Stomach (tissue), 9 donors: ENCODE measurements around the gene COTL1. TPM values are rescaled to one million over a fixed set of nuclear protein-coding genes. Genes with fewer than 3 reads are reported as not detected.

Source experiments
- DNase-seq, 2 donors: peaks; one replicate each; pipeline versions ENCODE4 v3.0.0 to v3.0.0-alpha.2; 2013 to 2019
- H3K27ac ChIP-seq, 5 donors: fragments of 200-600 bp in 4 of 5; sonication (generic) in 4 of 5; one replicate each; pipeline ENCODE4 v1.5.1; 2013 to 2019; ENCODE audit warnings: mild to moderate bottlenecking in 1 of 5, moderate library complexity in 1 of 5
- H3K27me3 ChIP-seq, 3 donors: fragments of 200-600 bp; sonication (generic); one replicate each; pipeline ENCODE4 v1.5.1; 2017 to 2019; ENCODE audit warnings: mixed run types in 1 of 3
- H3K36me3 ChIP-seq, 4 donors: fragments of 200-600 bp; sonication (generic); 1 replicate in 3 of 4; 2 replicates in 1 of 4; pipeline ENCODE4 v1.5.1; 2016 to 2019
- H3K4me1 ChIP-seq, 4 donors: fragments of 200-600 bp; sonication (generic); one replicate each; pipeline ENCODE4 v1.5.1; 2016 to 2019
- H3K4me3 ChIP-seq, 4 donors: fragments of 200-600 bp; sonication (generic) in 3 of 4; one replicate each; pipeline ENCODE4 v1.5.1; 2016 to 2019; ENCODE audit warnings: mild to moderate bottlenecking in 1 of 4
- H3K9me3 ChIP-seq, 4 donors: fragments of 200-600 bp; sonication (generic); one replicate each; pipeline ENCODE4 v1.5.1; 2016 to 2019
- CTCF ChIP-seq, 7 experiments: fragments of 450-650 bp in 4 of 7; fragments of 200-600 bp in 3 of 7; sonication (generic) in 3 of 7; IDR thresholded peaks; one replicate each; pipeline ENCODE4 v1.5.1; 2016 to 2019; ENCODE audit warnings: antibody characterized with exemption in 7 of 7, control low read depth in 2 of 7, mild to moderate bottlenecking in 1 of 7
- EP300 ChIP-seq: sonication (generic); formaldehyde crosslinking; IDR thresholded peaks from one replicate; pipeline ENCODE4 v1.6.1; 2017; ENCODE audit warnings: antibody characterized with exemption
- POLR2A ChIP-seq, 4 donors: fragments of 450-650 bp; IDR thresholded peaks; one replicate each; pipeline ENCODE4 v1.6.1; 2016; ENCODE audit warnings: antibody characterized with exemption in 4 of 4, control low read depth in 2 of 4, mild to moderate bottlenecking in 1 of 4, moderate library complexity in 1 of 4
- POLR2AphosphoS5 ChIP-seq, 3 donors: sonication (generic); formaldehyde crosslinking; IDR thresholded peaks; one replicate each; pipeline ENCODE4 v1.6.1; 2016; ENCODE audit warnings: antibody characterized with exemption in 3 of 3
- WGBS, 5 donors: extraction: QIAGEN DNeasy Blood & Tissue Kit in 3 of 5; methylation state at CpG; one replicate each; pipeline versions ENCODE4 v1.1.5 to v1.1.7; 2013 to 2018; 5-methylcytosine and 5-hydroxymethylcytosine counted together
- intact Hi-C: fragments of 100-400 bp; cut with DNase I; formaldehyde crosslinking; loops from one replicate; pipeline ENCODE4 v1.15.1; 2023; ENCODE audit warnings: low total_unique reads
- polyA plus RNA-seq, 3 donors: library from polyadenylated mRNA; stranded (reverse); fragments of 200-250 nt; gene quantifications; one replicate each; pipeline ENCODE4 v1.2.3, GENCODE V29; 2013
- total RNA-seq, 5 donors: library from RNA; depleted of rRNA; stranded (reverse); fragments of >200 nt; gene quantifications; one replicate each; pipeline versions ENCODE4 v1.1.0 to v1.2.3, GENCODE V29; 2014 to 2016
- donor health status: healthy with polysubstance abuse.
- donor health status: Bipolar disorder and iron deficiency.
- donor health status: healthy.

The COTL1 gene
- total and polyA plus RNA-seq, 8 donors, result 40.3 to 187 (median 177) TPM

GRCh38 chr16:84547546-84548061 lies 70.3 kb downstream of the COTL1 start:
- Histone ChIP-seq H3K27ac (no peak overlapping the region), H3K4me1 (no peaks in the 10 kb centered on the region), H3K4me3 (no peak overlapping the region), H3K27me3 (peaks cover 0 to 7% (median 0%) of the 10 kb centered on the region in 3 donors), H3K36me3 (no peaks in the 10 kb centered on the region), H3K9me3 (no peaks in the 10 kb centered on the region)
- WGBS, 5 donors, result 80 to 89% (median 81%) methylated on average over 12 of the region's 12 CpGs
- intact Hi-C loops, result no loop called here
- no peak for DNase-seq
- TF ChIP-seq POLR2AphosphoS5 (IDR thresholded peaks at IDR 0.05) (no peak), CTCF (IDR thresholded peaks at IDR 0.05) (no peak), EP300 (no peak), POLR2A (IDR thresholded peaks at IDR 0.05) (no peak)

GRCh38 chr16:84546669-84547545 lies 71.0 kb downstream of the COTL1 start:
- no peak overlapping the region for H3K27ac ChIP-seq
- no peaks in the 10 kb centered on the region for H3K36me3 ChIP-seq
- H3K4me3 ChIP-seq, result no peak overlapping the region
- no peaks in the 10 kb centered on the region for H3K4me1 ChIP-seq
- no peak for TF ChIP-seq CTCF (IDR thresholded peaks at IDR 0.05)
- TF ChIP-seq EP300, result no peak
- TF ChIP-seq POLR2A (IDR thresholded peaks at IDR 0.05), result no peak
- no peak for TF ChIP-seq POLR2AphosphoS5 (IDR thresholded peaks at IDR 0.05)
- DNase-seq, result no peak
- no peaks in the 10 kb centered on the region for H3K9me3 ChIP-seq
- intact Hi-C loops, result no loop called here
- peaks cover 0 to 7% (median 0%) of the 10 kb centered on the region in 3 donors for H3K27me3 ChIP-seq
- WGBS, 5 donors, result 79 to 87% (median 86%) methylated on average over 22 of the region's 22 CpGs

- H3K4me3 ChIP-seq, result no peak overlapping the region
- no peaks in the 10 kb centered on the region for H3K4me1 ChIP-seq
- H3K27me3 ChIP-seq, result peaks cover 0 to 7% (median 0%) of the 10 kb centered on the region in 3 donors
- intact Hi-C loops, result no loop called here
- DNase-seq, result no peak
- H3K27ac ChIP-seq, result no peak overlapping the region
- TF ChIP-seq CTCF (IDR thresholded peaks at IDR 0.05), result no peak
- no peak for TF ChIP-seq POLR2A (IDR thresholded peaks at IDR 0.05)
- TF ChIP-seq EP300, result no peak
- no peak for TF ChIP-seq POLR2AphosphoS5 (IDR thresholded peaks at IDR 0.05)
- no peaks in the 10 kb centered on the region for H3K36me3 ChIP-seq
- no peaks in the 10 kb centered on the region for H3K9me3 ChIP-seq
- WGBS, 5 donors, result 75 to 86% (median 82%) methylated on average over 12 of the region's 12 CpGs
Observed at GRCh38 chr16:84545114-84545737, 72.7 kb downstream of the COTL1 start.

- intact Hi-C loops, result no loop called here
- TF ChIP-seq POLR2A (IDR thresholded peaks at IDR 0.05) (no peak), POLR2AphosphoS5 (IDR thresholded peaks at IDR 0.05) (no peak), EP300 (no peak), CTCF (IDR thresholded peaks at IDR 0.05) (no peak)
- whole genome bisulfite sequencing, 5 donors, result 66 to 84% (median 73%) methylated on average over 25 of the region's 25 CpGs
- no peak for DNase-seq
- no peaks in the 10 kb centered on the region for H3K9me3 ChIP-seq
- H3K4me3 ChIP-seq, result no peak overlapping the region
- H3K27me3 ChIP-seq, result peaks cover 0 to 7% (median 0%) of the 10 kb centered on the region in 3 donors
- no peaks in the 10 kb centered on the region for H3K4me1 ChIP-seq
- H3K27ac ChIP-seq, result no peak overlapping the region
- no peaks in the 10 kb centered on the region for H3K36me3 ChIP-seq
Observed at GRCh38 chr16:84544031-84544773, 73.7 kb downstream of the COTL1 start.
